Keratinocyte (primary cell): ENCODE results near the gene B4GALT7. TPM values are rescaled to one million over a fixed set of nuclear protein-coding genes. Genes with fewer than 3 reads are reported as not detected.
A peak's percentile ranks its signal among the peaks of the same experiment; 100 is the strongest.

Experiments
- DNase-seq: peaks from one replicate; pipeline ENCODE4 v3.0.0-alpha.2; 2011; ENCODE audit warnings: low read depth, missing footprints, low spot score
- FAIRE-seq: peaks from 2 replicates; lab custom pipeline; 2011; peaks lifted over from hg19 to GRCh38; lab: Jason Lieb, UNC
- H2AFZ ChIP-seq: 2 replicates; pipeline ENCODE4 v1.6.0; 2012; ENCODE audit warnings: low read length, control low read depth, inconsistent platforms; ENCODE audit not compliant: control insufficient read depth
- H3K27ac ChIP-seq: 2 replicates; pipeline ENCODE4 v1.5.1; 2011; ENCODE audit warnings: low read length; ENCODE audit not compliant: control insufficient read depth, insufficient read depth
- H3K27me3 ChIP-seq: 3 replicates; pipeline ENCODE4 v1.6.0; 2011; ENCODE audit warnings: low read length; ENCODE audit not compliant: control insufficient read depth, insufficient read depth; ENCODE audit errors: extremely low read depth
- H3K36me3 ChIP-seq, 2 experiments: 2 replicates in 1 of 2; 3 replicates in 1 of 2; pipeline ENCODE4 v1.5.1; 2011; ENCODE audit warnings: low read length in 2 of 2, mild to moderate bottlenecking in 1 of 2; ENCODE audit not compliant: control insufficient read depth in 2 of 2, insufficient read depth in 2 of 2; ENCODE audit errors: extremely low read depth in 1 of 2
- H3K4me1 ChIP-seq: 3 replicates; pipeline ENCODE4 v1.5.1; 2011; ENCODE audit warnings: low read length; ENCODE audit not compliant: control insufficient read depth, insufficient read depth; ENCODE audit errors: extremely low read depth
- H3K4me2 ChIP-seq: 3 replicates; pipeline ENCODE4 v1.6.0; 2011; ENCODE audit warnings: low read depth, low read length; ENCODE audit not compliant: control insufficient read depth, insufficient read depth; ENCODE audit errors: extremely low read depth
- H3K4me3 ChIP-seq, 3 experiments: fragments of 200-600 bp in 1 of 3; sonication (generic) in 1 of 3; 2 replicates in 2 of 3; 3 replicates in 1 of 3; pipeline ENCODE4 v1.5.1; 2011 to 2016; ENCODE audit warnings: low read length in 3 of 3, mild to moderate bottlenecking in 3 of 3, control low read depth in 2 of 3, inconsistent platforms in 1 of 3, low read depth in 1 of 3, mixed read lengths in 1 of 3, mixed run types in 1 of 3, moderate library complexity in 1 of 3; ENCODE audit not compliant: control insufficient read depth in 2 of 3, insufficient read depth in 2 of 3; ENCODE audit errors: extremely low read depth in 1 of 3
- H3K79me2 ChIP-seq: 2 replicates; pipeline ENCODE4 v1.6.0; 2012; ENCODE audit warnings: low read length; ENCODE audit not compliant: control insufficient read depth, insufficient read depth
- H3K9ac ChIP-seq: 3 replicates; pipeline ENCODE4 v1.6.0; 2011; ENCODE audit warnings: low read length; ENCODE audit not compliant: control insufficient read depth, insufficient read depth; ENCODE audit errors: extremely low read depth
- H3K9me1 ChIP-seq: 3 replicates; pipeline ENCODE4 v1.6.0; 2011; ENCODE audit warnings: low read length; ENCODE audit not compliant: control insufficient read depth, insufficient read depth; ENCODE audit errors: extremely low read depth
- H3K9me3 ChIP-seq: 2 replicates; pipeline ENCODE4 v1.5.1; 2012; ENCODE audit warnings: low read depth, low read length; ENCODE audit not compliant: control insufficient read depth
- H4K20me1 ChIP-seq: 3 replicates; pipeline ENCODE4 v1.6.0; 2011; ENCODE audit warnings: low read length; ENCODE audit not compliant: control insufficient read depth, insufficient read depth; ENCODE audit errors: extremely low read depth
- EZH2 ChIP-seq: IDR thresholded peaks from one replicate; pipeline ENCODE4 v1.6.1; 2012; ENCODE audit warnings: inconsistent platforms, mild to moderate bottlenecking, low read length, moderate library complexity
- dilution Hi-C: fragments of 300-500 bp; cut with MboI; formaldehyde crosslinking; loops from one replicate; pipeline ENCODE4 v1.7.0; 2020; ENCODE audit warnings: low sequenced_read_pairs; ENCODE audit not compliant: extremely low pct_ligation_motif_present
- polyA plus RNA-seq, 5 experiments: library from polyadenylated mRNA; depleted of rRNA in 3 of 5; stranded (reverse) in 3 of 5; stranded (forward) in 1 of 5; unstranded in 1 of 5; fragments of >200 nt; gene quantifications; 1 replicate in 1 of 5; 2 replicates in 3 of 5; 3 replicates in 1 of 5; pipeline versions ENCODE4 v1.2.1 to v1.2.3, GENCODE V29; 2011 to 2012; ENCODE audit warnings: missing spikeins in 2 of 5, low read depth in 1 of 5, low replicate concordance in 1 of 5
- TF ChIP-seq, protein P1 (sequence below), 3 experiments: IDR thresholded peaks in 1 of 3; conservative IDR thresholded peaks in 1 of 3; optimal IDR thresholded peaks in 1 of 3; 2 replicates in 2 of 3; 3 replicates in 1 of 3; pipeline versions ENCODE3 to v1.5.1; 2011; ENCODE audit warnings: low read length in 3 of 3, mild to moderate bottlenecking in 3 of 3, moderate library complexity in 2 of 3, control low read depth in 1 of 3, inconsistent platforms in 1 of 3; ENCODE audit not compliant: insufficient read depth in 2 of 3; ENCODE audit errors: extremely low read depth in 1 of 3

B4GALT7 gene
- polyA plus RNA-seq, 1 donor (not counting 4 experiments of a cell fraction or from before 2014, with no cell fraction given): 15.7 TPM

DNA sequence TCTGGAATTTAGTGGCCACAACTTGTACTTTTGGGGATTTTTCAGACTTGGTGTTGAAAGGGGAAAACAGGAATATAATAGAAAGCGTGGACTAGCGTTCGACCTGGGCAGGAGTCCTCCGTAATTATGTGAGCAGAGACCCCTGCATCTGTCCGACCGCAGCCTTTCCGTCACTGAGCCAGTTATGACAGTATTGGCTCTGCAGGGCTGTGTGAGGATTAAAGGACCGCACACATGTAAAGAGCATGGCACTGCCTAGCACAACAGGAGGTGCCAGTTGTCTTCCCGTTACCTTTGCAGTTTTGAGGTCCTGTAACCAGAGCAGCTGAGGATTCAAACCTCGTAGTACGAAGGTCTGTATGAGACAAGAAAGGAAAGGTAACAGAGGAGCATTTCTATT is 1.2 kb downstream of the B4GALT7 start:
- no peak overlapping the region for H3K27ac ChIP-seq
- H2AFZ ChIP-seq: no peak overlapping the region
- peak overlapping the region; percentile 58 for H3K4me2 ChIP-seq
- H3K9ac ChIP-seq: peak overlapping the region; percentile 89
- H3K9me1 ChIP-seq: no peaks in the 10 kb centered on the region
- peaks cover 10 to 11% of the 10 kb centered on the region in 2 experiments for H3K36me3 ChIP-seq
- no peaks in the 10 kb centered on the region for H3K9me3 ChIP-seq
- DNase-seq: no peak
- no peaks in the 10 kb centered on the region for H3K27me3 ChIP-seq
- TF ChIP-seq EZH2: no peak
- TF ChIP-seq, protein P1, sequence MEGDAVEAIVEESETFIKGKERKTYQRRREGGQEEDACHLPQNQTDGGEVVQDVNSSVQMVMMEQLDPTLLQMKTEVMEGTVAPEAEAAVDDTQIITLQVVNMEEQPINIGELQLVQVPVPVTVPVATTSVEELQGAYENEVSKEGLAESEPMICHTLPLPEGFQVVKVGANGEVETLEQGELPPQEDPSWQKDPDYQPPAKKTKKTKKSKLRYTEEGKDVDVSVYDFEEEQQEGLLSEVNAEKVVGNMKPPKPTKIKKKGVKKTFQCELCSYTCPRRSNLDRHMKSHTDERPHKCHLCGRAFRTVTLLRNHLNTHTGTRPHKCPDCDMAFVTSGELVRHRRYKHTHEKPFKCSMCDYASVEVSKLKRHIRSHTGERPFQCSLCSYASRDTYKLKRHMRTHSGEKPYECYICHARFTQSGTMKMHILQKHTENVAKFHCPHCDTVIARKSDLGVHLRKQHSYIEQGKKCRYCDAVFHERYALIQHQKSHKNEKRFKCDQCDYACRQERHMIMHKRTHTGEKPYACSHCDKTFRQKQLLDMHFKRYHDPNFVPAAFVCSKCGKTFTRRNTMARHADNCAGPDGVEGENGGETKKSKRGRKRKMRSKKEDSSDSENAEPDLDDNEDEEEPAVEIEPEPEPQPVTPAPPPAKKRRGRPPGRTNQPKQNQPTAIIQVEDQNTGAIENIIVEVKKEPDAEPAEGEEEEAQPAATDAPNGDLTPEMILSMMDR (optimal IDR thresholded peaks at IDR 0.05 in 1 of 3, IDR thresholded peaks at IDR 0.05 in 1 of 3, conservative IDR thresholded peaks at IDR 0.05 in 1 of 3; ENCODE audit: extremely low read depth in 1 of 3, insufficient read depth in 2 of 3, low read length in 3 of 3): no peak
- H3K79me2 ChIP-seq: peaks cover 8% of the 10 kb centered on the region
- dilution Hi-C loops: no loop called here
- no peaks in the 10 kb centered on the region for H4K20me1 ChIP-seq
- H3K4me3 ChIP-seq: peak overlapping the region in 2 of 3 experiments; percentile 88 to 95
- no peak for FAIRE-seq
- peaks cover 7% of the 10 kb centered on the region for H3K4me1 ChIP-seq

DNA sequence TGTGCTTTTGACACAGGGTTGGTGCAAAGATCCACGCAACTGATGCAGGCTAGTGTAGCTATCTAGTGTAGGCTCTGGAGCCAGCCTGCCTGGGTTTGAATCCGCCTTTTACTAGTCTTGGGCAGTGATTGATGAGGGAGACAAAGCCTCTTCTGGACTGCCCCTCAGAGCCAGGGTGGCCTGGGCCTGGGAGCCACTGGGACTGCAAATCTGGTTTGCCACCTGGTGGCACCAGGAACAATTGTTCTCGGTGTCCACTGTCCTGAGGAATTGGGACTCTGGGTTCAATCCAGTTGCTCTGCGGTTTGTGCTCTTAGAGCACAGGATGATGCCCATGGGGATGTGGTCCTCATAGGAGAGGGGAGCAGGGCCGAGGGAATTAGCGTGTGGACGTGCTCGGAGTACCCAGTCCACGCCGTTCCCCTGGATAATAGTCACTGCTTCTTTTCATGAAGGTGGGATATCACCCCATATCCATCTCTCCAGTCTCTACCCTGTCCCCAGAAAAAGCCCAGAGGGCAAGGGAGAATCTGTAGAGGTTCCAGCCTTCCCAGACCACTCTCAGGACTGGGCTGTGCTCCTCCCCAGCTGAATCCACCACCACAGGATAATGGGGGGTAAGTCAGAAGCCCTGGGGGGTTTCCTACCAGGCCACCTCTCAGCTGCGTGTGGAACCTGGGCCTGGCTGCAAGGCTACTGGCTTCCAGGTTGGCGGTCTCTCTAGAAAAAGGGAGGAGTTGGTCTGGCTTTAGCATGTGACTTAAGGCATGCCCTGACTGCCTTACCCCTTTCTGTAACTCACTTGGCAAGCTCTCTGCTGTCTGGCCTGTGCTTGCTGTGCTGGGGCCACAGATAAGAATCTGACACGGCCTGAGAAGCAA is 1.9 kb downstream of the B4GALT7 start:
- H3K4me3 ChIP-seq: peak overlapping the region in 1 of 3 experiments; percentile 95
- dilution Hi-C loops: no loop called here
- DNase-seq: no peak
- peaks cover 3 to 5% of the 10 kb centered on the region in 2 experiments for H3K36me3 ChIP-seq
- H3K9me3 ChIP-seq: no peaks in the 10 kb centered on the region
- no peak overlapping the region for H3K27ac ChIP-seq
- no peak overlapping the region for H3K4me2 ChIP-seq
- no peak for FAIRE-seq
- H3K9ac ChIP-seq: no peak overlapping the region
- no peaks in the 10 kb centered on the region for H4K20me1 ChIP-seq
- H3K4me1 ChIP-seq: peaks cover 7% of the 10 kb centered on the region
- no peaks in the 10 kb centered on the region for H3K9me1 ChIP-seq
- H3K27me3 ChIP-seq: no peaks in the 10 kb centered on the region
- peaks cover 8% of the 10 kb centered on the region for H3K79me2 ChIP-seq
- no peak for TF ChIP-seq EZH2
- TF ChIP-seq, protein P1 (optimal IDR thresholded peaks at IDR 0.05 in 1 of 3, IDR thresholded peaks at IDR 0.05 in 1 of 3, conservative IDR thresholded peaks at IDR 0.05 in 1 of 3; ENCODE audit: extremely low read depth in 1 of 3, insufficient read depth in 2 of 3, low read length in 3 of 3): peak; percentile 9 to 39 (median 32)
- H2AFZ ChIP-seq: no peak overlapping the region
